ENCODE measurements around the gene ZNF586.

The ZNF586 gene

GRCh38 chr19:57786286-57786685 is 16.8 kb downstream of the ZNF586 start:
- H3K36me3 ChIP-seq (ENCODE audit: control insufficient read depth, low read length): peaks cover 13% of the 10 kb centered on the region
- H4K20me1 ChIP-seq (ENCODE audit: control insufficient read depth, insufficient read depth, low read depth, low read length): no peaks in the 10 kb centered on the region
- no peak overlapping the region for H3K4me2 ChIP-seq (ENCODE audit: low read length)
- H3K27ac ChIP-seq (ENCODE audit: low read depth, low read length): no peak overlapping the region
- peaks cover 5% of the 10 kb centered on the region; the same call in 1 of the 2 replicates for H3K79me2 ChIP-seq (ENCODE audit: control insufficient read depth, low read length)
- peaks cover 36% of the 10 kb centered on the region; the same call in 1 of the 2 replicates for H3K9me3 ChIP-seq (ENCODE audit: control insufficient read depth, insufficient read depth, low read length)
- no peaks in the 10 kb centered on the region for H3K9me2 ChIP-seq (replicated peaks; ENCODE audit: control insufficient read depth, low read length)
- H3F3A ChIP-seq (ENCODE audit: control insufficient read depth, insufficient read depth): no peaks in the 10 kb centered on the region
- H3K4me1 ChIP-seq (ENCODE audit: control insufficient read depth, low read length): no peaks in the 10 kb centered on the region
- TF ChIP-seq CTCF (IDR thresholded peaks at IDR 0.05; ENCODE audit: low read depth, low read length, poor library complexity, severe bottlenecking) (no peak), EZH2phosphoT487 (IDR thresholded peaks at IDR 0.05; ENCODE audit: borderline replicate concordance, low read length) (no peak)
- H3K27me3 ChIP-seq (ENCODE audit: control insufficient read depth, low read length): no peaks in the 10 kb centered on the region
- no peak overlapping the region for H3K4me3 ChIP-seq (ENCODE audit: low read length)

GRCh38 chr19:57786906-57787305 is 17.4 kb downstream of the ZNF586 start:
- Histone ChIP-seq H3K9me2 (replicated peaks; ENCODE audit: control insufficient read depth, low read length) (no peaks in the 10 kb centered on the region), H3K36me3 (ENCODE audit: control insufficient read depth, low read length) (peaks cover 11% of the 10 kb centered on the region)

GRCh38 chr19:57788114-57788692 is 18.7 kb downstream of the ZNF586 start:
- no peak overlapping the region for H3K4me2 ChIP-seq (ENCODE audit: low read length)

More at GRCh38 chr19:57786906-57787305, 17.4 kb downstream of the ZNF586 start:
- Histone ChIP-seq H3K79me2 (ENCODE audit: control insufficient read depth, low read length) (peaks cover 2% of the 10 kb centered on the region; the same call in 1 of the 2 replicates), H3K9me3 (ENCODE audit: control insufficient read depth, insufficient read depth, low read length) (peaks cover 32% of the 10 kb centered on the region; the same call in 1 of the 2 replicates), H3K27ac (ENCODE audit: low read depth, low read length) (no peak overlapping the region), H3F3A (ENCODE audit: control insufficient read depth, insufficient read depth) (no peaks in the 10 kb centered on the region), H4K20me1 (ENCODE audit: control insufficient read depth, insufficient read depth, low read depth, low read length) (no peaks in the 10 kb centered on the region), H3K4me2 (ENCODE audit: low read length) (no peak overlapping the region), H3K4me3 (ENCODE audit: low read length) (no peak overlapping the region), H3K4me1 (ENCODE audit: control insufficient read depth, low read length) (no peaks in the 10 kb centered on the region), H3K27me3 (ENCODE audit: control insufficient read depth, low read length) (no peaks in the 10 kb centered on the region)
- TF ChIP-seq CTCF (IDR thresholded peaks at IDR 0.05; ENCODE audit: low read depth, low read length, poor library complexity, severe bottlenecking) (no peak), EZH2phosphoT487 (IDR thresholded peaks at IDR 0.05; ENCODE audit: borderline replicate concordance, low read length) (no peak)

More at GRCh38 chr19:57788114-57788692, 18.7 kb downstream of the ZNF586 start:
- Histone ChIP-seq H3K4me3 (ENCODE audit: low read length) (no peak overlapping the region), H3F3A (ENCODE audit: control insufficient read depth, insufficient read depth) (no peaks in the 10 kb centered on the region), H4K20me1 (ENCODE audit: control insufficient read depth, insufficient read depth, low read depth, low read length) (no peaks in the 10 kb centered on the region), H3K79me2 (ENCODE audit: control insufficient read depth, low read length) (no peaks in the 10 kb centered on the region), H3K27ac (ENCODE audit: low read depth, low read length) (no peak overlapping the region), H3K27me3 (ENCODE audit: control insufficient read depth, low read length) (no peaks in the 10 kb centered on the region), H3K9me2 (replicated peaks; ENCODE audit: control insufficient read depth, low read length) (no peaks in the 10 kb centered on the region), H3K36me3 (ENCODE audit: control insufficient read depth, low read length) (peaks cover 12% of the 10 kb centered on the region; the same call in 1 of the 2 replicates), H3K9me3 (ENCODE audit: control insufficient read depth, insufficient read depth, low read length) (peaks cover 30% of the 10 kb centered on the region; the same call in 1 of the 2 replicates), H3K4me1 (ENCODE audit: control insufficient read depth, low read length) (no peaks in the 10 kb centered on the region)
- TF ChIP-seq EZH2phosphoT487 (IDR thresholded peaks at IDR 0.05; ENCODE audit: borderline replicate concordance, low read length) (no peak), CTCF (IDR thresholded peaks at IDR 0.05; ENCODE audit: low read depth, low read length, poor library complexity, severe bottlenecking) (no peak)

Data from DOHH2 (cell line).